ENCODE measurements around the gene NTM. TPM values are rescaled to one million over a fixed set of nuclear protein-coding genes. Genes with fewer than 3 reads are reported as not detected.

Gene NTM
- total RNA-seq, 1 experiment from 2014 or later: 16.4 TPM

- TF ChIP-seq STAT6 (CRISPR knock-in tag; conservative IDR thresholded peaks at IDR 0.05; ENCODE audit: low read depth): no peak
- TF ChIP-seq ZBTB21 (CRISPR knock-in tag; IDR thresholded peaks at IDR 0.05; ENCODE audit: borderline replicate concordance): no peak
- no peak for TF ChIP-seq ATF3 (CRISPR knock-in tag; conservative IDR thresholded peaks at IDR 0.05)
- no peak for TF ChIP-seq CREB1 (CRISPR knock-in tag; IDR thresholded peaks at IDR 0.05)
Measured at GRCh38 chr11:132222345-132222744, 851.9 kb downstream of the NTM start (continued).

GRCh38 chr11:132226522-132226921 lies 856.1 kb downstream of the NTM start:
- Mint-ChIP-seq H3K36me3 (no peaks in the 10 kb centered on the region), H3K27me3 (ENCODE audit: low read depth) (no peaks in the 10 kb centered on the region; the same call in 1 of the 2 replicates), H3K4me1 (peaks cover 4% of the 10 kb centered on the region; the same call in 1 of the 2 replicates), H3K9me3 (peaks cover 9% of the 10 kb centered on the region), H3K27ac (no peak overlapping the region), H3K4me3 (no peak overlapping the region)
- ChIA-PET POLR2A (no interaction called here), CTCF (no interaction called here)
- no peak for ATAC-seq
- TF ChIP-seq FOXP1 (CRISPR knock-in tag; IDR thresholded peaks at IDR 0.05; ENCODE audit: borderline replicate concordance) (no peak), ZNF219 (CRISPR knock-in tag; IDR thresholded peaks at IDR 0.05; ENCODE audit: borderline replicate concordance) (no peak), PRRX2 (CRISPR knock-in tag; IDR thresholded peaks at IDR 0.05) (no peak), FOXP4 (CRISPR knock-in tag; IDR thresholded peaks at IDR 0.05) (no peak), ZNF281 (CRISPR knock-in tag; IDR thresholded peaks at IDR 0.05) (no peak), ZNF263 (CRISPR knock-in tag; IDR thresholded peaks at IDR 0.05; ENCODE audit: low read depth) (no peak), E2F5 (CRISPR knock-in tag; IDR thresholded peaks at IDR 0.05) (no peak), NFATC4 (CRISPR knock-in tag; IDR thresholded peaks at IDR 0.05) (no peak), ZNF121 (CRISPR knock-in tag; IDR thresholded peaks at IDR 0.05) (no peak), ZNF423 (CRISPR knock-in tag; IDR thresholded peaks at IDR 0.05) (no peak), USF1 (CRISPR knock-in tag; IDR thresholded peaks at IDR 0.05) (no peak), STAT6 (CRISPR knock-in tag; conservative IDR thresholded peaks at IDR 0.05; ENCODE audit: low read depth) (no peak), NR1H2 (CRISPR knock-in tag; IDR thresholded peaks at IDR 0.05) (no peak), ZNF416 (CRISPR knock-in tag; IDR thresholded peaks at IDR 0.05) (no peak), HMGA2 (CRISPR knock-in tag; IDR thresholded peaks at IDR 0.05) (no peak), ETV6 (CRISPR knock-in tag; IDR thresholded peaks at IDR 0.05) (no peak), ZNF512 (CRISPR knock-in tag; IDR thresholded peaks at IDR 0.05; ENCODE audit: borderline replicate concordance) (no peak)
- DNase-seq (ENCODE audit: low spot score): no peak
